Ammon's horn (tissue), 1 donor: ENCODE results near the gene FBXO9.

Experiments used
- DNase-seq: peaks from one replicate; pipeline ENCODE4 v3.0.0-alpha.2; 2016; ENCODE audit warnings: low spot score

The FBXO9 gene

GRCh38 chr6:53095270-53095669 lies 30.1 kb downstream of the FBXO9 start:
- DNase-seq, result no peak

GRCh38 chr6:53095716-53096115 lies 30.5 kb downstream of the FBXO9 start:
- DNase-seq, result no peak

- no peak for DNase-seq
Observed at GRCh38 chr6:53100561-53100960, 35.4 kb downstream of the FBXO9 start.

GRCh38 chr6:53101006-53101405 lies 35.8 kb downstream of the FBXO9 start:
- no peak for DNase-seq

- peak; percentile 28 for DNase-seq
Observed at GRCh38 chr6:53103993-53104675, 38.9 kb downstream of the FBXO9 start.

- no peak for DNase-seq
Observed at GRCh38 chr6:53104916-53105315, 39.7 kb downstream of the FBXO9 start.

GRCh38 chr6:53107091-53107490 lies 41.9 kb downstream of the FBXO9 start:
- DNase-seq, result no peak

- DNase-seq, result no peak
Observed at GRCh38 chr6:53109612-53110011, 44.4 kb downstream of the FBXO9 start.

- no peak for DNase-seq
Observed at GRCh38 chr6:53111865-53112264, 46.7 kb downstream of the FBXO9 start.

- DNase-seq, result no peak
Observed at GRCh38 chr6:53112404-53112803, 47.2 kb downstream of the FBXO9 start.

GRCh38 chr6:53112871-53113270 lies 47.7 kb downstream of the FBXO9 start:
- no peak for DNase-seq

- DNase-seq, result no peak
Observed at GRCh38 chr6:53113742-53114141, 48.5 kb downstream of the FBXO9 start.

- DNase-seq, result no peak
Observed at GRCh38 chr6:53115113-53115512, 49.9 kb downstream of the FBXO9 start.

- DNase-seq, result no peak
Observed at GRCh38 chr6:53115741-53116140, 50.5 kb downstream of the FBXO9 start.

GRCh38 chr6:53119349-53119748 lies 54.1 kb downstream of the FBXO9 start:
- no peak for DNase-seq

- DNase-seq, result no peak
Observed at GRCh38 chr6:53119772-53120409, 54.7 kb downstream of the FBXO9 start.

- DNase-seq, result no peak
Observed at GRCh38 chr6:53124131-53124800, 59.1 kb downstream of the FBXO9 start.

- no peak for DNase-seq
Observed at GRCh38 chr6:53125276-53125675, 60.1 kb downstream of the FBXO9 start.

GRCh38 chr6:53128842-53129241 lies 63.6 kb downstream of the FBXO9 start:
- DNase-seq, result no peak

- no peak for DNase-seq
Observed at GRCh38 chr6:53130569-53131290, 65.5 kb downstream of the FBXO9 start.

- DNase-seq, result no peak
Observed at GRCh38 chr6:53133961-53134360, 68.8 kb downstream of the FBXO9 start.

GRCh38 chr6:53134601-53135235 lies 69.5 kb downstream of the FBXO9 start:
- no peak for DNase-seq
